D721Med (cell line): ENCODE measurements around the gene PDZD7.

ENCODE experiments used
- DNase-seq: peaks from one replicate; pipeline ENCODE4 v3.0.0; 2011; ENCODE audit warnings: low spot score; ENCODE audit not compliant: insufficient read length
- FAIRE-seq: peaks from 2 replicates; lab custom pipeline; 2011; peaks lifted over from hg19 to GRCh38; lab: Jason Lieb, UNC
- CTCF ChIP-seq: IDR thresholded peaks from 2 replicates; pipeline ENCODE4 v1.5.1; 2012; ENCODE audit warnings: mild to moderate bottlenecking, control low read depth; ENCODE audit not compliant: insufficient read depth; ENCODE audit errors: missing control alignments

The PDZD7 gene

GRCh38 chr10:101071267-101071884 lies 40.4 kb upstream of the PDZD7 start:
- FAIRE-seq (no peak), DNase-seq (no peak)
- no peak for TF ChIP-seq CTCF

- TF ChIP-seq CTCF: no peak
- FAIRE-seq (no peak), DNase-seq (no peak)
These were observed 39.2 kb upstream of the PDZD7 start for GRCh38 chr10:101070098-101070497.

GRCh38 chr10:101069441-101069840 lies 38.5 kb upstream of the PDZD7 start:
- DNase-seq: no peak
- no peak for TF ChIP-seq CTCF
- no peak for FAIRE-seq

- FAIRE-seq: no peak
- DNase-seq: peak; percentile 85
- TF ChIP-seq CTCF: peak; percentile 89
These were observed 36.6 kb upstream of the PDZD7 start for GRCh38 chr10:101067356-101068083.

GRCh38 chr10:101066896-101067355 lies 36.0 kb upstream of the PDZD7 start:
- DNase-seq (no peak), FAIRE-seq (no peak)
- no peak for TF ChIP-seq CTCF

GRCh38 chr10:101066146-101066895 lies 35.4 kb upstream of the PDZD7 start:
- DNase-seq (peak; percentile 89), FAIRE-seq (no peak)
- TF ChIP-seq CTCF: peak; percentile 53
